Smooth muscle cell (in vitro differentiated cells): ENCODE measurements around the gene KRTAP12-1. TPM values are rescaled to one million over a fixed set of nuclear protein-coding genes. Genes with fewer than 3 reads are reported as not detected.

ENCODE experiments used
- DNase-seq: peaks from one replicate; lab custom pipeline; 2025; ENCODE audit not compliant: unreplicated experiment; lab: John Stamatoyannopoulos, UW
- H2AFZ ChIP-seq: fragments of 200-600 bp; sonication (generic); 2 replicates; pipeline ENCODE4 v1.6.0; 2016; ENCODE audit warnings: antibody characterized with exemption, low read depth, mild to moderate bottlenecking
- H3F3A ChIP-seq: fragments of 200-600 bp; sonication (generic); 2 replicates; pipeline ENCODE4 v1.6.0; 2017; ENCODE audit warnings: antibody characterized with exemption, low read depth
- H3K27ac ChIP-seq: fragments of 200-600 bp; sonication (generic); 2 replicates; pipeline ENCODE4 v1.5.1; 2016; ENCODE audit warnings: low read depth, mild to moderate bottlenecking
- H3K27me3 ChIP-seq: fragments of 200-600 bp; sonication (generic); 2 replicates; pipeline ENCODE4 v1.6.1; 2016; ENCODE audit warnings: low read depth, mild to moderate bottlenecking
- H3K36me3 ChIP-seq: fragments of 200-600 bp; sonication (generic); 2 replicates; pipeline ENCODE4 v1.5.1; 2016; ENCODE audit warnings: low read depth
- H3K4me1 ChIP-seq: fragments of 200-600 bp; sonication (generic); 2 replicates; pipeline ENCODE4 v1.5.1; 2016; ENCODE audit warnings: low read depth
- H3K4me2 ChIP-seq: fragments of 200-600 bp; sonication (generic); 2 replicates; pipeline ENCODE4 v1.6.0; 2016; ENCODE audit warnings: mild to moderate bottlenecking
- H3K4me3 ChIP-seq: fragments of 200-600 bp; sonication (generic); 2 replicates; pipeline ENCODE4 v1.5.1; 2016; ENCODE audit warnings: mild to moderate bottlenecking
- H3K79me2 ChIP-seq: fragments of 200-600 bp; sonication (generic); 2 replicates; pipeline ENCODE4 v1.6.0; 2016; ENCODE audit warnings: low read depth, mild to moderate bottlenecking
- H3K9ac ChIP-seq: fragments of 200-600 bp; sonication (generic); 2 replicates; pipeline ENCODE4 v1.6.0; 2016; ENCODE audit warnings: low read depth
- H3K9me3 ChIP-seq: fragments of 200-600 bp; sonication (generic); replicated peaks from 2 replicates; pipeline ENCODE4 v1.5.1; 2016; ENCODE audit warnings: low read depth
- H4K20me1 ChIP-seq: fragments of 200-600 bp; sonication (generic); 2 replicates; pipeline ENCODE4 v1.6.0; 2016; ENCODE audit warnings: low read depth
- WGBS: methylation state at CpG from one replicate; pipeline ENCODE4 v1.1.7; 2016; ENCODE audit warnings: low lambda C conversion rate; 5-methylcytosine and 5-hydroxymethylcytosine counted together
- polyA plus RNA-seq: library from polyadenylated mRNA; unstranded; fragments of >200 nt; fragmentation: Nextera tagmentation; extraction: Ambion mirVana; gene quantifications from 2 replicates; pipeline ENCODE4 v1.2.1, GENCODE V29; 2016
- total RNA-seq: library from RNA; depleted of rRNA; stranded (reverse); fragments of >200 nt; gene quantifications from 2 replicates; pipeline ENCODE4 v1.2.3, GENCODE V29; 2014
- TF ChIP-seq, protein P1 (sequence below): fragments of 200-600 bp; sonication (generic); IDR thresholded peaks from 2 replicates; pipeline ENCODE4 v1.5.1; 2017; ENCODE audit warnings: borderline replicate concordance, mild to moderate bottlenecking, antibody characterized with exemption; ENCODE audit not compliant: insufficient read depth, poor library complexity, severe bottlenecking

Gene KRTAP12-1
- total and polyA plus RNA-seq, 2 experiments from 2014 or later: not detected

- no peak for DNase-seq
- Histone ChIP-seq H3K9ac (no peak overlapping the region), H2AFZ (no peak overlapping the region), H3K4me2 (no peak overlapping the region), H4K20me1 (no peaks in the 10 kb centered on the region), H3K27me3 (peaks cover 39% of the 10 kb centered on the region), H3K79me2 (no peaks in the 10 kb centered on the region), H3K36me3 (no peaks in the 10 kb centered on the region), H3K27ac (no peak overlapping the region), H3F3A (no peaks in the 10 kb centered on the region), H3K4me1 (no peaks in the 10 kb centered on the region), H3K4me3 (no peak overlapping the region), H3K9me3 (no peaks in the 10 kb centered on the region)
- TF ChIP-seq, protein P1, sequence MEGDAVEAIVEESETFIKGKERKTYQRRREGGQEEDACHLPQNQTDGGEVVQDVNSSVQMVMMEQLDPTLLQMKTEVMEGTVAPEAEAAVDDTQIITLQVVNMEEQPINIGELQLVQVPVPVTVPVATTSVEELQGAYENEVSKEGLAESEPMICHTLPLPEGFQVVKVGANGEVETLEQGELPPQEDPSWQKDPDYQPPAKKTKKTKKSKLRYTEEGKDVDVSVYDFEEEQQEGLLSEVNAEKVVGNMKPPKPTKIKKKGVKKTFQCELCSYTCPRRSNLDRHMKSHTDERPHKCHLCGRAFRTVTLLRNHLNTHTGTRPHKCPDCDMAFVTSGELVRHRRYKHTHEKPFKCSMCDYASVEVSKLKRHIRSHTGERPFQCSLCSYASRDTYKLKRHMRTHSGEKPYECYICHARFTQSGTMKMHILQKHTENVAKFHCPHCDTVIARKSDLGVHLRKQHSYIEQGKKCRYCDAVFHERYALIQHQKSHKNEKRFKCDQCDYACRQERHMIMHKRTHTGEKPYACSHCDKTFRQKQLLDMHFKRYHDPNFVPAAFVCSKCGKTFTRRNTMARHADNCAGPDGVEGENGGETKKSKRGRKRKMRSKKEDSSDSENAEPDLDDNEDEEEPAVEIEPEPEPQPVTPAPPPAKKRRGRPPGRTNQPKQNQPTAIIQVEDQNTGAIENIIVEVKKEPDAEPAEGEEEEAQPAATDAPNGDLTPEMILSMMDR: no peak
- WGBS: 100% methylated on average over 5 of the region's 8 CpGs
These were observed 45.4 kb upstream of the KRTAP12-1 start for GRCh38 chr21:44727321-44727720.

GRCh38 chr21:44726826-44727225, 44.9 kb upstream of the KRTAP12-1 start:
- TF ChIP-seq, protein P1: no peak

GRCh38 chr21:44724926-44725325, 43.0 kb upstream of the KRTAP12-1 start:
- TF ChIP-seq, protein P1: no peak
- H3K79me2 ChIP-seq: no peaks in the 10 kb centered on the region
- DNase-seq: no peak
- no peaks in the 10 kb centered on the region for H3K4me1 ChIP-seq
- no peak overlapping the region for H3K4me2 ChIP-seq
- H3K36me3 ChIP-seq: no peaks in the 10 kb centered on the region
- H3K4me3 ChIP-seq: no peak overlapping the region
- no peaks in the 10 kb centered on the region for H4K20me1 ChIP-seq
- H3K9me3 ChIP-seq: no peaks in the 10 kb centered on the region
- H3K27me3 ChIP-seq: peaks cover 39% of the 10 kb centered on the region
- H3K9ac ChIP-seq: no peak overlapping the region
- H3K27ac ChIP-seq: no peak overlapping the region
- WGBS: 96% methylated on average over 14 of the region's 14 CpGs
- H3F3A ChIP-seq: no peaks in the 10 kb centered on the region
- H2AFZ ChIP-seq: no peak overlapping the region

More at GRCh38 chr21:44726826-44727225, 44.9 kb upstream of the KRTAP12-1 start:
- H3K27me3 ChIP-seq: peaks cover 39% of the 10 kb centered on the region
- H3K36me3 ChIP-seq: no peaks in the 10 kb centered on the region
- no peak overlapping the region for H2AFZ ChIP-seq
- DNase-seq: no peak
- H3K79me2 ChIP-seq: no peaks in the 10 kb centered on the region
- no peak overlapping the region for H3K4me3 ChIP-seq
- no peak overlapping the region for H3K27ac ChIP-seq
- H3K4me1 ChIP-seq: no peaks in the 10 kb centered on the region
- no peaks in the 10 kb centered on the region for H4K20me1 ChIP-seq
- H3K9ac ChIP-seq: no peak overlapping the region
- no peaks in the 10 kb centered on the region for H3F3A ChIP-seq
- H3K4me2 ChIP-seq: no peak overlapping the region
- H3K9me3 ChIP-seq: no peaks in the 10 kb centered on the region
- 96% methylated on average over 6 of the region's 6 CpGs for WGBS

DNA sequence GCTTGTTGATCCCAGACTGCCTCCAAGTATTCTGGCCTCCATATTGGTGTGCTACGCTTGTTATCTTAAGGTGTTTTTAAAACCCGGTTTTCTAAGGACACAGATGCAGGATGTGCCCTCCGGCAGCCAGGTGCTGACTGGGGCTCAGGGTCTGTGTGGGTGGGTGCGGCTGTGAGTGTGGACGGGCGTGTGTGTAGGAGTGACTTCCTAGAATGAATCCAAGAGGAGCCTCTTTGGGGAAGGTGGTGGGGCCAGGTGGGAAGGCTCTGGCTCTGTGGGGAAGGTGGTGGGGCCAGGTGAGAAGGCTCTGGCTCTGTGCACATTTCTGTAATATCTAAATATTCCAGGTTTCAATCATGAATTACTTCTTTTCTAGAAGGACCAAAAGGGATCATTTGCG, 42.2 kb upstream of the KRTAP12-1 start:
- H3K4me3 ChIP-seq: no peak overlapping the region
- H3K79me2 ChIP-seq: no peaks in the 10 kb centered on the region
- H3K27me3 ChIP-seq: peaks cover 41% of the 10 kb centered on the region
- WGBS: 95% methylated on average over 7 of the region's 7 CpGs
- TF ChIP-seq, protein P1: no peak
- H3K4me1 ChIP-seq: no peaks in the 10 kb centered on the region
- no peak overlapping the region for H3K9ac ChIP-seq
- no peaks in the 10 kb centered on the region for H3K9me3 ChIP-seq
- H4K20me1 ChIP-seq: no peaks in the 10 kb centered on the region
- H2AFZ ChIP-seq: no peak overlapping the region
- no peaks in the 10 kb centered on the region for H3F3A ChIP-seq
- H3K36me3 ChIP-seq: no peaks in the 10 kb centered on the region
- no peak overlapping the region for H3K4me2 ChIP-seq
- H3K27ac ChIP-seq: no peak overlapping the region
- DNase-seq: no peak
